GM23338 (cell line): ENCODE results near the gene RAET1G. TPM values are rescaled to one million over a fixed set of nuclear protein-coding genes. Genes with fewer than 3 reads are reported as not detected.

Experiments used
- ATAC-seq: fragments of 200-7000 bp; cut with Tn5 transposase; 3 replicates; pipeline ENCODE4 v1.9.1; 2020
- DNase-seq: peaks from one replicate; pipeline ENCODE4 v3.0.0-alpha.2; 2015; ENCODE audit warnings: low spot score
- H2AFZ ChIP-seq: fragments of 200-600 bp; sonication (generic); 2 replicates; pipeline ENCODE4 v1.8.0; 2016; ENCODE audit warnings: antibody characterized with exemption, mild to moderate bottlenecking, moderate library complexity
- H3F3A ChIP-seq: fragments of 200-600 bp; sonication (generic); replicated peaks from 2 replicates; pipeline ENCODE4 v1.8.0; 2017; ENCODE audit warnings: antibody characterized with exemption, mixed run types, low read depth
- H3K27ac ChIP-seq: fragments of 200-600 bp; sonication (generic); 2 replicates; pipeline ENCODE4 v1.6.1; 2016; ENCODE audit warnings: low read depth
- H3K27me3 ChIP-seq: fragments of 200-600 bp; sonication (generic); 2 replicates; pipeline ENCODE4 v1.8.0; 2016; ENCODE audit warnings: mild to moderate bottlenecking, mixed run types, moderate library complexity; ENCODE audit not compliant: insufficient read depth
- H3K36me3 ChIP-seq: fragments of 200-600 bp; sonication (generic); 2 replicates; pipeline ENCODE4 v1.8.0; 2016; ENCODE audit warnings: mild to moderate bottlenecking; ENCODE audit not compliant: insufficient read depth
- H3K4me1 ChIP-seq: fragments of 200-600 bp; sonication (generic); 2 replicates; pipeline ENCODE4 v1.8.0; 2016; ENCODE audit warnings: mild to moderate bottlenecking, moderate library complexity; ENCODE audit not compliant: insufficient read depth
- H3K4me2 ChIP-seq: fragments of 200-600 bp; sonication (generic); 2 replicates; pipeline ENCODE4 v1.7.1; 2017; ENCODE audit warnings: mixed run types
- H3K4me3 ChIP-seq: fragments of 200-600 bp; sonication (generic); 2 replicates; pipeline ENCODE4 v1.6.1; 2016; ENCODE audit warnings: mixed run types
- H3K79me2 ChIP-seq: fragments of 200-600 bp; sonication (generic); replicated peaks from 2 replicates; pipeline ENCODE4 v1.8.0; 2017; ENCODE audit warnings: mild to moderate bottlenecking; ENCODE audit not compliant: insufficient read depth
- H3K9me2 ChIP-seq: fragments of 200-600 bp; sonication (generic); 2 replicates; pipeline ENCODE4 v1.8.0; 2017; ENCODE audit not compliant: insufficient read depth
- H4K20me1 ChIP-seq: fragments of 200-600 bp; sonication (generic); replicated peaks from 2 replicates; pipeline ENCODE4 v1.8.0; 2017; ENCODE audit warnings: mild to moderate bottlenecking; ENCODE audit not compliant: insufficient read depth
- H3K27ac Mint-ChIP-seq: 2 replicates; pipeline ENCODE4 v1.8.0; 2020; ENCODE audit warnings: inconsistent platforms, mild to moderate bottlenecking, moderate library complexity, mixed read lengths
- H3K27me3 Mint-ChIP-seq: 3 replicates; pipeline ENCODE4 v1.8.0; 2022; ENCODE audit warnings: low read depth, mild to moderate bottlenecking, moderate library complexity, mixed read lengths, inconsistent platforms; ENCODE audit not compliant: insufficient read depth, poor library complexity
- H3K36me3 Mint-ChIP-seq: 3 replicates; pipeline ENCODE4 v1.8.0; 2021; ENCODE audit warnings: low read depth, mild to moderate bottlenecking, inconsistent platforms, moderate library complexity, mixed read lengths
- H3K4me1 Mint-ChIP-seq: 3 replicates; pipeline ENCODE4 v1.8.0; 2020; ENCODE audit warnings: mild to moderate bottlenecking, inconsistent platforms, mixed read lengths
- H3K4me3 Mint-ChIP-seq: 3 replicates; pipeline ENCODE4 v1.8.0; 2021; ENCODE audit warnings: moderate library complexity, mild to moderate bottlenecking, inconsistent platforms, mixed read lengths
- H3K9me3 Mint-ChIP-seq: 3 replicates; pipeline ENCODE4 v1.8.0; 2020; ENCODE audit warnings: moderate library complexity, mild to moderate bottlenecking, inconsistent platforms, mixed read lengths
- CREB1 ChIP-seq: fragments of 250-450 bp; sonication (Bioruptor Pico); IDR thresholded peaks from 2 replicates; pipeline ENCODE4 v1.5.0; 2020; ENCODE audit warnings: low read depth, mild to moderate bottlenecking, moderate library complexity
- EZH2 ChIP-seq: fragments of 200-600 bp; sonication (generic); IDR thresholded peaks from one replicate; pipeline ENCODE4 v1.8.0; 2017; ENCODE audit warnings: antibody characterized with exemption, mild to moderate bottlenecking, low read depth; ENCODE audit not compliant: unreplicated experiment
- EZH2phosphoT487 ChIP-seq: fragments of 200-600 bp; sonication (generic); IDR thresholded peaks from one replicate; pipeline ENCODE4 v1.8.1; 2018; ENCODE audit warnings: antibody characterized with exemption; ENCODE audit not compliant: unreplicated experiment
- NANOG ChIP-seq: IDR thresholded peaks from 2 replicates; pipeline ENCODE4 v1.6.1; 2016; ENCODE audit warnings: antibody characterized with exemption, borderline replicate concordance
- POLR2AphosphoS5 ChIP-seq: IDR thresholded peaks from 2 replicates; pipeline ENCODE4 v1.6.1; 2016; ENCODE audit warnings: antibody characterized with exemption, low read depth
- STAT1 ChIP-seq: IDR thresholded peaks from one replicate; pipeline ENCODE4 v1.6.1; 2016; ENCODE audit warnings: antibody characterized with exemption; ENCODE audit not compliant: unreplicated experiment
- ZNF114 ChIP-seq: fragments of 250-450 bp; sonication (Bioruptor Pico); IDR thresholded peaks from 2 replicates; pipeline ENCODE4 v1.5.0; 2020; ENCODE audit warnings: mild to moderate bottlenecking, moderate library complexity
- ZNF331 ChIP-seq: fragments of 250-450 bp; sonication (Bioruptor Pico); IDR thresholded peaks from 2 replicates; pipeline ENCODE4 v1.5.0; 2020; ENCODE audit warnings: low read depth, mild to moderate bottlenecking, moderate library complexity
- polyA plus RNA-seq: library from polyadenylated mRNA; unstranded; fragments of >200 nt; fragmentation: Nextera tagmentation; extraction: Ambion mirVana; gene quantifications from 2 replicates; pipeline ENCODE4 v1.2.1, GENCODE V29; 2016
- total RNA-seq: library from RNA; depleted of rRNA; stranded (reverse); fragments of >200 nt; shearing (Covaris generic); gene quantifications from 2 replicates; pipeline ENCODE4 v1.2.3, GENCODE V29; 2014
- TF ChIP-seq, protein P1 (sequence below): fragments of 250-450 bp; sonication (Bioruptor Pico); IDR thresholded peaks from 2 replicates; pipeline ENCODE4 v1.5.0; 2020; ENCODE audit warnings: mild to moderate bottlenecking, moderate library complexity
- TF ChIP-seq, protein P2 (sequence below): IDR thresholded peaks from 2 replicates; pipeline ENCODE4 v1.6.1; 2016; ENCODE audit warnings: antibody characterized with exemption
- TF ChIP-seq, protein P3 (sequence below), 2 experiments: fragments of 200-600 bp in 1 of 2; sonication (generic) in 1 of 2; conservative IDR thresholded peaks; 2 replicates each; pipeline versions ENCODE4 v1.5.1 to v1.6.1; 2016 to 2017; ENCODE audit warnings: antibody characterized with exemption in 2 of 2, low read depth in 2 of 2, mild to moderate bottlenecking in 2 of 2, moderate library complexity in 1 of 2

Gene RAET1G
- total and polyA plus RNA-seq, 2 experiments from 2014 or later, result not detected

GRCh38 chr6:149905911-149906371 lies 17.0 kb downstream of the RAET1G start:
- H3K4me2 ChIP-seq, result no peak overlapping the region
- H3K36me3 ChIP-seq, result no peaks in the 10 kb centered on the region; the same call in 1 of the 2 replicates
- H3K4me3 ChIP-seq, result no peak overlapping the region
- H3K27me3 Mint-ChIP-seq, result peaks cover 5% of the 10 kb centered on the region
- H3K9me3 Mint-ChIP-seq, result peaks cover 38% of the 10 kb centered on the region
- no peak overlapping the region for H3K4me3 Mint-ChIP-seq
- no peaks in the 10 kb centered on the region for H3K27me3 ChIP-seq
- H3K9me2 ChIP-seq, result no peaks in the 10 kb centered on the region
- DNase-seq, result no peak
- H3K4me1 ChIP-seq, result no peaks in the 10 kb centered on the region
- H3F3A ChIP-seq, result no peaks in the 10 kb centered on the region
- H3K27ac ChIP-seq, result no peak overlapping the region
- no peaks in the 10 kb centered on the region; the same call in 2 of the 3 replicates for H3K4me1 Mint-ChIP-seq
- H3K27ac Mint-ChIP-seq, result no peak overlapping the region
- TF ChIP-seq, protein P1, sequence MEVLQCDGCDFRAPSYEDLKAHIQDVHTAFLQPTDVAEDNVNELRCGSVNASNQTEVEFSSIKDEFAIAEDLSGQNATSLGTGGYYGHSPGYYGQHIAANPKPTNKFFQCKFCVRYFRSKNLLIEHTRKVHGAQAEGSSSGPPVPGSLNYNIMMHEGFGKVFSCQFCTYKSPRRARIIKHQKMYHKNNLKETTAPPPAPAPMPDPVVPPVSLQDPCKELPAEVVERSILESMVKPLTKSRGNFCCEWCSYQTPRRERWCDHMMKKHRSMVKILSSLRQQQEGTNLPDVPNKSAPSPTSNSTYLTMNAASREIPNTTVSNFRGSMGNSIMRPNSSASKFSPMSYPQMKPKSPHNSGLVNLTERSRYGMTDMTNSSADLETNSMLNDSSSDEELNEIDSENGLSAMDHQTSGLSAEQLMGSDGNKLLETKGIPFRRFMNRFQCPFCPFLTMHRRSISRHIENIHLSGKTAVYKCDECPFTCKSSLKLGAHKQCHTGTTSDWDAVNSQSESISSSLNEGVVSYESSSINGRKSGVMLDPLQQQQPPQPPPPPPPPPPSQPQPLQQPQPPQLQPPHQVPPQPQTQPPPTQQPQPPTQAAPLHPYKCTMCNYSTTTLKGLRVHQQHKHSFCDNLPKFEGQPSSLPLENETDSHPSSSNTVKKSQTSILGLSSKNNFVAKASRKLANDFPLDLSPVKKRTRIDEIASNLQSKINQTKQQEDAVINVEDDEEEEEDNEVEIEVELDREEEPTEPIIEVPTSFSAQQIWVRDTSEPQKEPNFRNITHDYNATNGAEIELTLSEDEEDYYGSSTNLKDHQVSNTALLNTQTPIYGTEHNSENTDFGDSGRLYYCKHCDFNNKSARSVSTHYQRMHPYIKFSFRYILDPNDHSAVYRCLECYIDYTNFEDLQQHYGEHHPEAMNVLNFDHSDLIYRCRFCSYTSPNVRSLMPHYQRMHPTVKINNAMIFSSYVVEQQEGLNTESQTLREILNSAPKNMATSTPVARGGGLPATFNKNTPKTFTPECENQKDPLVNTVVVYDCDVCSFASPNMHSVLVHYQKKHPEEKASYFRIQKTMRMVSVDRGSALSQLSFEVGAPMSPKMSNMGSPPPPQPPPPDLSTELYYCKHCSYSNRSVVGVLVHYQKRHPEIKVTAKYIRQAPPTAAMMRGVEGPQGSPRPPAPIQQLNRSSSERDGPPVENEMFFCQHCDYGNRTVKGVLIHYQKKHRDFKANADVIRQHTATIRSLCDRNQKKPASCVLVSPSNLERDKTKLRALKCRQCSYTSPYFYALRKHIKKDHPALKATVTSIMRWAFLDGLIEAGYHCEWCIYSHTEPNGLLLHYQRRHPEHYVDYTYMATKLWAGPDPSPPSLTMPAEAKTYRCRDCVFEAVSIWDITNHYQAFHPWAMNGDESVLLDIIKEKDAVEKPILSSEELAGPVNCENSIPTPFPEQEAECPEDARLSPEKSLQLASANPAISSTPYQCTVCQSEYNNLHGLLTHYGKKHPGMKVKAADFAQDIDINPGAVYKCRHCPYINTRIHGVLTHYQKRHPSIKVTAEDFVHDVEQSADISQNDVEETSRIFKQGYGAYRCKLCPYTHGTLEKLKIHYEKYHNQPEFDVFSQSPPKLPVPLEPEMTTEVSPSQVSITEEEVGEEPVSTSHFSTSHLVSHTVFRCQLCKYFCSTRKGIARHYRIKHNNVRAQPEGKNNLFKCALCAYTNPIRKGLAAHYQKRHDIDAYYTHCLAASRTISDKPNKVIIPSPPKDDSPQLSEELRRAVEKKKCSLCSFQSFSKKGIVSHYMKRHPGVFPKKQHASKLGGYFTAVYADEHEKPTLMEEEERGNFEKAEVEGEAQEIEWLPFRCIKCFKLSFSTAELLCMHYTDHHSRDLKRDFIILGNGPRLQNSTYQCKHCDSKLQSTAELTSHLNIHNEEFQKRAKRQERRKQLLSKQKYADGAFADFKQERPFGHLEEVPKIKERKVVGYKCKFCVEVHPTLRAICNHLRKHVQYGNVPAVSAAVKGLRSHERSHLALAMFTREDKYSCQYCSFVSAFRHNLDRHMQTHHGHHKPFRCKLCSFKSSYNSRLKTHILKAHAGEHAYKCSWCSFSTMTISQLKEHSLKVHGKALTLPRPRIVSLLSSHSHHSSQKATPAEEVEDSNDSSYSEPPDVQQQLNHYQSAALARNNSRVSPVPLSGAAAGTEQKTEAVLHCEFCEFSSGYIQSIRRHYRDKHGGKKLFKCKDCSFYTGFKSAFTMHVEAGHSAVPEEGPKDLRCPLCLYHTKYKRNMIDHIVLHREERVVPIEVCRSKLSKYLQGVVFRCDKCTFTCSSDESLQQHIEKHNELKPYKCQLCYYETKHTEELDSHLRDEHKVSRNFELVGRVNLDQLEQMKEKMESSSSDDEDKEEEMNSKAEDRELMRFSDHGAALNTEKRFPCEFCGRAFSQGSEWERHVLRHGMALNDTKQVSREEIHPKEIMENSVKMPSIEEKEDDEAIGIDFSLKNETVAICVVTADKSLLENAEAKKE, result no peak
- TF ChIP-seq ZNF114, result no peak
- TF ChIP-seq, protein P2, sequence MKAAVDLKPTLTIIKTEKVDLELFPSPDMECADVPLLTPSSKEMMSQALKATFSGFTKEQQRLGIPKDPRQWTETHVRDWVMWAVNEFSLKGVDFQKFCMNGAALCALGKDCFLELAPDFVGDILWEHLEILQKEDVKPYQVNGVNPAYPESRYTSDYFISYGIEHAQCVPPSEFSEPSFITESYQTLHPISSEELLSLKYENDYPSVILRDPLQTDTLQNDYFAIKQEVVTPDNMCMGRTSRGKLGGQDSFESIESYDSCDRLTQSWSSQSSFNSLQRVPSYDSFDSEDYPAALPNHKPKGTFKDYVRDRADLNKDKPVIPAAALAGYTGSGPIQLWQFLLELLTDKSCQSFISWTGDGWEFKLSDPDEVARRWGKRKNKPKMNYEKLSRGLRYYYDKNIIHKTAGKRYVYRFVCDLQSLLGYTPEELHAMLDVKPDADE, result no peak
- TF ChIP-seq STAT1, result no peak
- TF ChIP-seq CREB1 (CRISPR knock-in tag), result no peak
- TF ChIP-seq EZH2, result no peak
- TF ChIP-seq ZNF331 (CRISPR knock-in tag), result no peak
- TF ChIP-seq, protein P3, sequence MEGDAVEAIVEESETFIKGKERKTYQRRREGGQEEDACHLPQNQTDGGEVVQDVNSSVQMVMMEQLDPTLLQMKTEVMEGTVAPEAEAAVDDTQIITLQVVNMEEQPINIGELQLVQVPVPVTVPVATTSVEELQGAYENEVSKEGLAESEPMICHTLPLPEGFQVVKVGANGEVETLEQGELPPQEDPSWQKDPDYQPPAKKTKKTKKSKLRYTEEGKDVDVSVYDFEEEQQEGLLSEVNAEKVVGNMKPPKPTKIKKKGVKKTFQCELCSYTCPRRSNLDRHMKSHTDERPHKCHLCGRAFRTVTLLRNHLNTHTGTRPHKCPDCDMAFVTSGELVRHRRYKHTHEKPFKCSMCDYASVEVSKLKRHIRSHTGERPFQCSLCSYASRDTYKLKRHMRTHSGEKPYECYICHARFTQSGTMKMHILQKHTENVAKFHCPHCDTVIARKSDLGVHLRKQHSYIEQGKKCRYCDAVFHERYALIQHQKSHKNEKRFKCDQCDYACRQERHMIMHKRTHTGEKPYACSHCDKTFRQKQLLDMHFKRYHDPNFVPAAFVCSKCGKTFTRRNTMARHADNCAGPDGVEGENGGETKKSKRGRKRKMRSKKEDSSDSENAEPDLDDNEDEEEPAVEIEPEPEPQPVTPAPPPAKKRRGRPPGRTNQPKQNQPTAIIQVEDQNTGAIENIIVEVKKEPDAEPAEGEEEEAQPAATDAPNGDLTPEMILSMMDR (conservative IDR thresholded peaks at IDR 0.05; ENCODE audit: low read depth in 2 of 2), result no peak
- no peak for TF ChIP-seq NANOG
- TF ChIP-seq EZH2phosphoT487, result no peak
- no peak for TF ChIP-seq POLR2AphosphoS5
- H4K20me1 ChIP-seq, result no peaks in the 10 kb centered on the region
- no peak for ATAC-seq
- H2AFZ ChIP-seq, result no peak overlapping the region
- H3K79me2 ChIP-seq, result no peaks in the 10 kb centered on the region
- H3K36me3 Mint-ChIP-seq, result peaks cover 14% of the 10 kb centered on the region
